GM12878 (cell line): Measurements from ENCODE around the gene RABL6. TPM values are rescaled to one million over a fixed set of nuclear protein-coding genes. Genes with fewer than 3 reads are reported as not detected.
A peak's percentile ranks its signal among the peaks of the same experiment; 100 is the strongest.
"Not testable (repeated sequence)": the region's sequence is repeated elsewhere in the genome, so short reads cannot be mapped to it uniquely, and the experiment has no call there.

Source experiments
- ATAC-seq: fragments of 200-7000 bp; cut with Tn5 transposase; 3 replicates; pipeline ENCODE4 v1.9.1; 2020; ENCODE audit warnings: mild to moderate bottlenecking, moderate library complexity
- BruUV-seq: library from RNA; stranded (reverse); fragments of 400-500 nt; replicated peaks from 2 replicates; lab custom pipeline; 2021; lab: Mats Ljungman, UMichigan
- CTCF ChIA-PET: fragments of 300-600 bp; sonication (Branson Sonifier 250); formaldehyde crosslinking; extraction: SDS; loops from one replicate; lab custom pipeline; 2021; ENCODE audit warnings: inconsistent platforms; lab: Yijun Ruan, JAX
- POLR2A ChIA-PET: fragments of 350-600 bp; formaldehyde crosslinking; extraction: SDS; loops from one replicate; lab custom pipeline; 2021; ENCODE audit warnings: inconsistent platforms; lab: Charles Lee
- RAD21 ChIA-PET: fragments of 300-600 bp; sonication (Branson Sonifier 250); formaldehyde crosslinking; loops from one replicate; lab custom pipeline; 2023; ENCODE audit warnings: antibody characterized with exemption; ENCODE audit not compliant: unreplicated experiment; lab: Charles Lee
- SMC1A ChIA-PET: fragments of 300-600 bp; sonication (Branson Sonifier 250); formaldehyde crosslinking; loops from one replicate; lab custom pipeline; 2023; ENCODE audit not compliant: unreplicated experiment, uncharacterized antibody; lab: Charles Lee
- DNase-seq: peaks from one replicate; pipeline ENCODE4 v3.0.0-alpha.2; 2011; ENCODE audit warnings: low read depth, low spot score
- FAIRE-seq: peaks from 3 replicates; lab custom pipeline; 2011; peaks lifted over from hg19 to GRCh38; lab: Jason Lieb, UNC
- H2AFZ ChIP-seq: 2 replicates; pipeline ENCODE4 v1.6.0; 2011; ENCODE audit warnings: low read depth, low read length, control low read depth; ENCODE audit not compliant: control insufficient read depth
- H3K27ac ChIP-seq: 2 replicates; pipeline ENCODE4 v1.5.1; 2011; ENCODE audit warnings: control low read depth; ENCODE audit not compliant: control insufficient read depth, insufficient read depth
- H3K27me3 ChIP-seq, 2 experiments: replicated peaks in 1 of 2; 2 replicates each; pipeline versions ENCODE4 v1.6.0 to v1.6.1; 2011; ENCODE audit warnings: low read length in 1 of 2; ENCODE audit not compliant: control insufficient read depth in 2 of 2, insufficient read depth in 2 of 2
- H3K36me3 ChIP-seq, 2 experiments: 2 replicates each; pipeline ENCODE4 v1.5.1; 2011; ENCODE audit warnings: low read length in 1 of 2; ENCODE audit not compliant: control insufficient read depth in 2 of 2, insufficient read depth in 2 of 2
- H3K4me1 ChIP-seq: 2 replicates; pipeline ENCODE4 v1.6.1; 2011; ENCODE audit warnings: mild to moderate bottlenecking, low read length, moderate library complexity, mixed read lengths; ENCODE audit not compliant: control insufficient read depth, insufficient read depth
- H3K4me2 ChIP-seq: 2 replicates; pipeline ENCODE4 v1.6.0; 2011; ENCODE audit warnings: control low read depth; ENCODE audit not compliant: control insufficient read depth, insufficient read depth
- H3K4me3 ChIP-seq: fragments of 200-600 bp; sonication (generic); 2 replicates; pipeline ENCODE4 v1.5.1; 2016
- H3K79me2 ChIP-seq: 2 replicates; pipeline ENCODE4 v1.6.0; 2011; ENCODE audit warnings: low read length; ENCODE audit not compliant: control insufficient read depth, insufficient read depth
- H3K9ac ChIP-seq: 2 replicates; pipeline ENCODE4 v1.8.0; 2011; ENCODE audit warnings: low read length, control low read depth, mixed read lengths; ENCODE audit not compliant: control insufficient read depth, insufficient read depth
- H3K9me3 ChIP-seq: replicated peaks from 3 replicates; pipeline ENCODE4 v1.5.1; 2011; ENCODE audit warnings: mild to moderate bottlenecking, low read length; ENCODE audit not compliant: control insufficient read depth, insufficient read depth
- H4K20me1 ChIP-seq: 2 replicates; pipeline ENCODE4 v1.6.0; 2011; ENCODE audit not compliant: control insufficient read depth, insufficient read depth
- POLR2A ChIP-seq: IDR thresholded peaks from 2 replicates; pipeline ENCODE4 v1.6.1; 2011; ENCODE audit warnings: low read depth, mild to moderate bottlenecking, low read length
- WGBS: methylation state at CpG from one replicate; pipeline ENCODE4 v1.1.6; 2016; ENCODE audit warnings: low lambda C conversion rate; ENCODE audit not compliant: insufficient replicate concordance, insufficient coverage; ENCODE audit errors: missing lambda C conversion rate; 5-methylcytosine and 5-hydroxymethylcytosine counted together
- in situ Hi-C: fragments of 300-500 bp; cut with MboI; formaldehyde crosslinking; loops from 9 replicates; pipeline ENCODE4 v1.14.3; 2018; ENCODE audit warnings: mixed read lengths
- intact Hi-C: fragments of 100-400 bp; cut with micrococcal nuclease; formaldehyde crosslinking; loops from one replicate; pipeline ENCODE4 v1.14.2; 2022; ENCODE audit not compliant: unreplicated experiment
- polyA plus RNA-seq, 11 experiments: library from polyadenylated mRNA; depleted of rRNA in 4 of 11; unstranded in 6 of 11; stranded (reverse) in 5 of 11; fragments of >200 nt; fragmentation: Nextera tagmentation in 4 of 11; fragmentation: Illumina TruSeq in 1 of 11; extraction: Ambion mirVana in 4 of 11; extraction: Trizol in 1 of 11; gene quantifications; 1 replicate in 1 of 11; 2 replicates in 10 of 11; pipeline versions ENCODE4 v1.2.1 to v1.2.3, GENCODE V29; 2011 to 2016; ENCODE audit warnings: inconsistent platforms in 2 of 11, missing spikeins in 2 of 11, low read depth in 1 of 11
- total RNA-seq, 4 experiments: library from RNA; depleted of rRNA in 3 of 4; stranded (reverse); fragments of >200 nt in 3 of 4; fragmentation: Illumina TruSeq in 1 of 4; extraction: Trizol in 1 of 4; gene quantifications; 2 replicates each; pipeline versions ENCODE4 v1.2.1 to v1.2.3, GENCODE V29; 2013 to 2021
- TF ChIP-seq, protein P1 (sequence below): fragments of 450-650 bp; formaldehyde crosslinking; IDR thresholded peaks from 2 replicates; pipeline ENCODE4 v1.4.0; 2022; ENCODE audit warnings: mild to moderate bottlenecking, moderate library complexity

Gene RABL6
- total and polyA plus RNA-seq, 10 of the 15 experiments (the other 5 are each of a cell fraction or from before 2014, with no cell fraction given), result 1.4 to 134 (median 42.7) TPM

DNA sequence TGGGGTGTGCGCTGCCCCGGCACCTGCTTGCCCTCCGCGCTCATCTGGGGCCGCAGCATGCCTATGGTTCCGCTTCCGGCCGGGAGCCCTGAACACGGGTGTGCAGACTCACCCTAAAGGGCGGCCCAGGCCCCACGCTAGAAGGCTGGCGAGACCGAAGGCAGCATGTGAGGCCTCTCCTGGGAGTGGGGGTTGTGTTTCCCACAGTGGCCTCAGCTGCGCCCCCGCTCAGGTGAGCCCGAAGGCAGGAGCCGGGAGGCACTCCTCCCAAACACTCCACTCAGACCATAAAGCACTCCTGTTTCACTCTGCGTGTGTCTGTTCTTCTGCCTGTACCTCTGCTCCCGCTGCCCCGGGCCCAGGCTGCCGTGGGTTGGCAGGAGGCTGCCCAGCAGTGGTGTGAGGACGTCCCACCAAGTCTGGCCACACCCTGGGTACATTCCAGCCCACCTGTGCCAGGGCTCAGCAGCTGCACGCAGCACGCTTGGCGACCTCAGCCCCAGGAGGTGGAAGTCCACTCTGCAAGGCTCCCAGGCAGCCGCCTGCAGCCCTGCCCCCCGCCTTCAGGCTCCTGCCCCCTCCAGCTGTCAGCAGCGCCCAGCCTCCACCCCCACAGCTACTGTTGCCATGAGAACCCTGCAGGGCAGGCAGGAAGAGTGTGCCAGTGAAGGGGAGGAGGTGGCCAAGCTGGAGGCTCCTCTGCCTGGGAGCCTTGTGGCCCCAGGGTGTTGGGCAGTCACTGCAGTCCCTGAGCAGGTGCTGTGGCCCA, 33.3 kb downstream of the RABL6 start:
- RAD21 ChIA-PET, result interaction anchor here (1.1 to 1.3 kb wide), 3 partner anchors 31 to 61 kb away, joined by 3 to 4 read pairs (median 3); no protein-coding TSS in a partner anchor
- ATAC-seq, result no peak
- no peaks in the 10 kb centered on the region for H3K79me2 ChIP-seq
- H3K27ac ChIP-seq, result no peak overlapping the region
- SMC1A ChIA-PET, result interaction anchor here (0.8 to 1.5 kb wide), 2 partner anchors 31 to 72 kb away, joined by 3 to 4 read pairs; no protein-coding TSS in a partner anchor
- in situ Hi-C loops, result no loop called here
- H3K9me3 ChIP-seq, result no peaks in the 10 kb centered on the region; the same call in 2 of the 3 replicates
- no peak overlapping the region for H3K4me2 ChIP-seq
- no peak overlapping the region for H3K4me3 ChIP-seq
- TF ChIP-seq POLR2A, result peak; percentile 38
- TF ChIP-seq, protein P1, sequence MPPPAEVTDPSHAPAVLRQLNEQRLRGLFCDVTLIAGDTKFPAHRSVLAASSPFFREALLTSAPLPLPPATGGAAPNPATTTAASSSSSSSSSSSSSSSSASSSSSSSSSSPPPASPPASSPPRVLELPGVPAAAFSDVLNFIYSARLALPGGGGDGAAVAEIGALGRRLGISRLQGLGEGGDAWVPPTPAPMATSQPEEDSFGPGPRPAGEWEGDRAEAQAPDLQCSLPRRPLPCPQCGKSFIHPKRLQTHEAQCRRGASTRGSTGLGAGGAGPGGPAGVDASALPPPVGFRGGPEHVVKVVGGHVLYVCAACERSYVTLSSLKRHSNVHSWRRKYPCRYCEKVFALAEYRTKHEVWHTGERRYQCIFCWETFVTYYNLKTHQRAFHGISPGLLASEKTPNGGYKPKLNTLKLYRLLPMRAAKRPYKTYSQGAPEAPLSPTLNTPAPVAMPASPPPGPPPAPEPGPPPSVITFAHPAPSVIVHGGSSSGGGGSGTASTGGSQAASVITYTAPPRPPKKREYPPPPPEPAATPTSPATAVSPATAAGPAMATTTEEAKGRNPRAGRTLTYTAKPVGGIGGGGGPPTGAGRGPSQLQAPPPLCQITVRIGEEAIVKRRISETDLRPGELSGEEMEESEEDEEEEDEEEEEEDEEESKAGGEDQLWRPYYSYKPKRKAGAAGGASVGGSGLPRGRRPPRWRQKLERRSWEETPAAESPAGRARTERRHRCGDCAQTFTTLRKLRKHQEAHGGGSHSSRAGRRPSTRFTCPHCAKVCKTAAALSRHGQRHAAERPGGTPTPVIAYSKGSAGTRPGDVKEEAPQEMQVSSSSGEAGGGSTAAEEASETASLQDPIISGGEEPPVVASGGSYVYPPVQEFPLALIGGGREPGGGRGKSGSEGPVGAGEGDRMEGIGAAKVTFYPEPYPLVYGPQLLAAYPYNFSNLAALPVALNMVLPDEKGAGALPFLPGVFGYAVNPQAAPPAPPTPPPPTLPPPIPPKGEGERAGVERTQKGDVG (CRISPR knock-in tag), result no peak
- TF ChIP-seq, all 136 proteins: peak for 1
- Histone ChIP-seq H3K4me1 (peaks cover 6% of the 10 kb centered on the region; the same call in 1 of the 2 replicates), H3K27me3 (no peaks in the 10 kb centered on the region), H3K9ac (no peak overlapping the region), H3K36me3 (no peaks in the 10 kb centered on the region), H4K20me1 (no peaks in the 10 kb centered on the region; the same call in 1 of the 2 replicates), H2AFZ (no peak overlapping the region)
- CTCF ChIA-PET, result interaction anchor here (1.0 to 4.5 kb wide), 6 partner anchors 32 to 194 kb away, joined by 3 to 46 read pairs (median 8); partner anchors contain the start of genes FUT7 and TRAF2
- intact Hi-C loops, result no loop called here
- DNase-seq, result no peak
- POLR2A ChIA-PET, result interaction anchor here (0.6 to 1.3 kb wide), 2 partner anchors 31 to 572 kb away, joined by 3 read pairs; no protein-coding TSS in a partner anchor
- 72% methylated on average over 23 of the region's 28 CpGs for WGBS
- no TSS peak for BruUV-seq
- no peak for FAIRE-seq

DNA sequence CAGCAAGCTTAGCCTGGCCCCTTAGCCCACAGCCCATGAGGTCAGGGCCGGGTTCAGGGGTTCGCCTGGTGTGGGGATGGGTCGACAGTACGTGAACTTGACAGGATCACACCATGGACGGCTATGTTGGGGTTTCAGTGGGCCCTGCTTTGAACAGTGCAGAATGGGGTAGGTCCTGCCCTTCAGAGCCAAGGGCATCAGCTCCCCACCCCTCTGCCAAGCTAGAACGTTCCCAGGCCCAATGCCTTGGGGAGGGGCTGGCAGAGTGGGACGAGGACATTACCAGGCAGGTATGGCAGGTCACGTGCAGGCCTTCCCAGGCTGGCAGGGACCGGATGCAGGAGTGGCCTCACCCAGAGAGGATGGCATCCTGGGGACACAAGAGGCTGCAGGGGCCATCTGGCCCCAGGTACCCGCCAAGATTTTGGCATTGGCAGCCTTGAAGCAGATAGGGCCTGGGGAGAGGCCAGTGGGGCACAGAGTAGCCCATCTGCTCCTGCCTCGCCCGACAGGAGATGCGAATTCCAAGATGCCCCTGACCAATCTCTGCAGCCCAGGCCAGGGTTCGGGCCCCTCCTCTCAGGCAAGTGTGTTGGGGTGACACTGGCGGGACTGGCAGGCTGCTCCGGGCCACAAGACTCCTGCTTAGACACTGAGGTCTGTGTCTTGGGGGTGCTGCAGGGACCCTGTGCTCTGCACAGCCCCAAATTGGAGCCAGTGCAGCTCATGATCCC, 34.1 kb downstream of the RABL6 start:
- ChIA-PET RAD21 (interaction anchor here (0.6 to 4.1 kb wide), 7 partner anchors 32 to 193 kb away, joined by 3 to 16 read pairs (median 4); no protein-coding TSS in a partner anchor), CTCF (interaction anchor here (0.7 to 4.5 kb wide), 30 partner anchors 9 to 309 kb away, joined by 3 to 46 read pairs (median 5); partner anchors contain the start of genes FBXW5, FUT7 and TRAF2), SMC1A (interaction anchor here (0.6 to 2.2 kb wide), 8 partner anchors 29 to 90 kb away, joined by 3 to 5 read pairs (median 3); no protein-coding TSS in a partner anchor), POLR2A (interaction anchor here (0.6 to 1.4 kb wide), 7 partner anchors 18 to 571 kb away, joined by 3 to 9 read pairs (median 3); no protein-coding TSS in a partner anchor)
- 37% methylated on average over 14 of the region's 16 CpGs for WGBS
- peak overlapping the region; percentile 74 for H3K4me2 ChIP-seq
- H3K36me3 ChIP-seq, H3K27ac ChIP-seq, H4K20me1 ChIP-seq, H3K27me3 ChIP-seq, H3K79me2 ChIP-seq, H3K9me3 ChIP-seq, ATAC-seq, H3K4me3 ChIP-seq, BruUV-seq, DNase-seq, H3K9ac ChIP-seq, in situ Hi-C loops, H2AFZ ChIP-seq, H3K4me1 ChIP-seq, FAIRE-seq, intact Hi-C loops: not testable (repeated sequence)
